ENCODE measurements around the gene TMEM270. TPM values are rescaled to one million over a fixed set of nuclear protein-coding genes. Genes with fewer than 3 reads are reported as not detected.

TMEM270 gene
- total RNA-seq, 1 experiment from 2014 or later, result 1.1 TPM

DNA sequence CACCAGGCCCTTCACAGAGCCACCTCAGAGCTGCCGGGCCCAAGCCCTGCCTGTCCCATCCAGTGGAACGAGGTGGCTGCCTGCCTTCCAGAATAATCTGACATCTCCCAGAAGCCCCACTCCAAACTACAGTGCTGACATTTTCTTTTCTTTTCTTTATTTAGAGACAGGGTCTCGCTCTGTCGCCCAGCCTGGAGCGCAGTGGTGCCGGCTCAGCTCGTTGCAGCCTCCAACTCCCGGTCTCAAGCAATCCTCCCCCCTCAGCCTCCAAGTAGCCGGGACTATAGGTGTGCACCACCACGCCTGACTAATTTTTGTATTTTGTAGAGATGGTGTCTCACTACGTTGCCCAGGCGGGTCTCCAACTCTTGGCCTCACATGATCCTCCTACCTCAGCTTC, 346 bp downstream of the TMEM270 start:
- Histone ChIP-seq H3K9ac (ENCODE audit: low read length) (no peak overlapping the region), H3K27me3 (ENCODE audit: insufficient read depth, low read length) (no peaks in the 10 kb centered on the region), H3K9me3 (ENCODE audit: control insufficient read depth in 1 of 2, insufficient read depth in 1 of 2, low read depth in 1 of 2, low read length in 2 of 2) (no peaks in the 10 kb centered on the region), H4K20me1 (ENCODE audit: insufficient read depth) (no peaks in the 10 kb centered on the region), H3K36me3 (ENCODE audit: control insufficient read depth in 1 of 2, insufficient read depth in 2 of 2, low read length in 2 of 2) (no peaks in the 10 kb centered on the region), H3K27ac (ENCODE audit: low read depth, low read length) (no peak overlapping the region), H3K9me2 (ENCODE audit: insufficient read depth) (no peaks in the 10 kb centered on the region), H2AFZ (ENCODE audit: low read depth, low read length, poor library complexity, severe bottlenecking) (no peak overlapping the region), H3K4me3 (replicated peaks in 1 of 2; ENCODE audit: low read depth in 1 of 2, low read length in 2 of 2) (no peak overlapping the region), H3K79me2 (ENCODE audit: insufficient read depth, low read length) (no peaks in the 10 kb centered on the region), H3K4me2 (ENCODE audit: low read length) (no peak overlapping the region), H3K4me1 (ENCODE audit: control insufficient read depth in 1 of 2, insufficient read depth in 2 of 2, low read length in 2 of 2) (peaks cover 0 to 20% of the 10 kb centered on the region in 2 experiments; a peak in 3 of 4 replicates)
- POLR2A ChIA-PET, result no interaction called here
- RAD21 ChIA-PET (ENCODE audit: low non-redundant PET in 1 of 2, low total read pairs in 2 of 2, uncharacterized antibody in 2 of 2, unreplicated experiment in 2 of 2), result no interaction called here
- TF ChIP-seq EGR1 (IDR thresholded peaks at IDR 0.05; ENCODE audit: low read depth) (no peak), JUND (IDR thresholded peaks at IDR 0.05) (no peak), SP1 (IDR thresholded peaks at IDR 0.05; ENCODE audit: low read depth) (no peak), FOSL1 (IDR thresholded peaks at IDR 0.05; ENCODE audit: low read depth) (no peak), EZH2phosphoT487 (IDR thresholded peaks at IDR 0.05; ENCODE audit: borderline replicate concordance) (no peak), ZFX (IDR thresholded peaks at IDR 0.05) (no peak), POLR2AphosphoS5 (IDR thresholded peaks at IDR 0.05; ENCODE audit: low read depth, low read length) (no peak), SRF (IDR thresholded peaks at IDR 0.05; ENCODE audit: low read depth) (no peak), RAD21 (IDR thresholded peaks at IDR 0.05; ENCODE audit: low read depth) (no peak), TCF7L2 (IDR thresholded peaks at IDR 0.05; ENCODE audit: borderline replicate concordance, extremely low read depth, insufficient read depth, insufficient read length) (no peak), ELF1 (IDR thresholded peaks at IDR 0.05; ENCODE audit: borderline replicate concordance, low read depth) (no peak), POLR2A (IDR thresholded peaks at IDR 0.05; ENCODE audit: borderline replicate concordance, extremely low read depth, insufficient read depth, insufficient read length) (no peak)
- TF ChIP-seq, protein P1, sequence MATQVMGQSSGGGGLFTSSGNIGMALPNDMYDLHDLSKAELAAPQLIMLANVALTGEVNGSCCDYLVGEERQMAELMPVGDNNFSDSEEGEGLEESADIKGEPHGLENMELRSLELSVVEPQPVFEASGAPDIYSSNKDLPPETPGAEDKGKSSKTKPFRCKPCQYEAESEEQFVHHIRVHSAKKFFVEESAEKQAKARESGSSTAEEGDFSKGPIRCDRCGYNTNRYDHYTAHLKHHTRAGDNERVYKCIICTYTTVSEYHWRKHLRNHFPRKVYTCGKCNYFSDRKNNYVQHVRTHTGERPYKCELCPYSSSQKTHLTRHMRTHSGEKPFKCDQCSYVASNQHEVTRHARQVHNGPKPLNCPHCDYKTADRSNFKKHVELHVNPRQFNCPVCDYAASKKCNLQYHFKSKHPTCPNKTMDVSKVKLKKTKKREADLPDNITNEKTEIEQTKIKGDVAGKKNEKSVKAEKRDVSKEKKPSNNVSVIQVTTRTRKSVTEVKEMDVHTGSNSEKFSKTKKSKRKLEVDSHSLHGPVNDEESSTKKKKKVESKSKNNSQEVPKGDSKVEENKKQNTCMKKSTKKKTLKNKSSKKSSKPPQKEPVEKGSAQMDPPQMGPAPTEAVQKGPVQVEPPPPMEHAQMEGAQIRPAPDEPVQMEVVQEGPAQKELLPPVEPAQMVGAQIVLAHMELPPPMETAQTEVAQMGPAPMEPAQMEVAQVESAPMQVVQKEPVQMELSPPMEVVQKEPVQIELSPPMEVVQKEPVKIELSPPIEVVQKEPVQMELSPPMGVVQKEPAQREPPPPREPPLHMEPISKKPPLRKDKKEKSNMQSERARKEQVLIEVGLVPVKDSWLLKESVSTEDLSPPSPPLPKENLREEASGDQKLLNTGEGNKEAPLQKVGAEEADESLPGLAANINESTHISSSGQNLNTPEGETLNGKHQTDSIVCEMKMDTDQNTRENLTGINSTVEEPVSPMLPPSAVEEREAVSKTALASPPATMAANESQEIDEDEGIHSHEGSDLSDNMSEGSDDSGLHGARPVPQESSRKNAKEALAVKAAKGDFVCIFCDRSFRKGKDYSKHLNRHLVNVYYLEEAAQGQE (IDR thresholded peaks at IDR 0.05; ENCODE audit: low read depth), result no peak
- TF ChIP-seq, protein P2, sequence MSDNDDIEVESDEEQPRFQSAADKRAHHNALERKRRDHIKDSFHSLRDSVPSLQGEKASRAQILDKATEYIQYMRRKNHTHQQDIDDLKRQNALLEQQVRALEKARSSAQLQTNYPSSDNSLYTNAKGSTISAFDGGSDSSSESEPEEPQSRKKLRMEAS (IDR thresholded peaks at IDR 0.05), result no peak
- TF ChIP-seq, protein P3, sequence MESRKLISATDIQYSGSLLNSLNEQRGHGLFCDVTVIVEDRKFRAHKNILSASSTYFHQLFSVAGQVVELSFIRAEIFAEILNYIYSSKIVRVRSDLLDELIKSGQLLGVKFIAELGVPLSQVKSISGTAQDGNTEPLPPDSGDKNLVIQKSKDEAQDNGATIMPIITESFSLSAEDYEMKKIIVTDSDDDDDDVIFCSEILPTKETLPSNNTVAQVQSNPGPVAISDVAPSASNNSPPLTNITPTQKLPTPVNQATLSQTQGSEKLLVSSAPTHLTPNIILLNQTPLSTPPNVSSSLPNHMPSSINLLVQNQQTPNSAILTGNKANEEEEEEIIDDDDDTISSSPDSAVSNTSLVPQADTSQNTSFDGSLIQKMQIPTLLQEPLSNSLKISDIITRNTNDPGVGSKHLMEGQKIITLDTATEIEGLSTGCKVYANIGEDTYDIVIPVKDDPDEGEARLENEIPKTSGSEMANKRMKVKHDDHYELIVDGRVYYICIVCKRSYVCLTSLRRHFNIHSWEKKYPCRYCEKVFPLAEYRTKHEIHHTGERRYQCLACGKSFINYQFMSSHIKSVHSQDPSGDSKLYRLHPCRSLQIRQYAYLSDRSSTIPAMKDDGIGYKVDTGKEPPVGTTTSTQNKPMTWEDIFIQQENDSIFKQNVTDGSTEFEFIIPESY (IDR thresholded peaks at IDR 0.05; ENCODE audit: extremely low read depth, insufficient replicate concordance, low read length), result no peak
- no peak for ATAC-seq
- DNase-seq (ENCODE audit: low read depth, low spot score), result no peak
- BruUV-seq (replicated peaks), result no TSS peak
- intact Hi-C loops (cut with micrococcal nuclease), result no loop called here
- CTCF ChIA-PET, result no interaction called here

Measured in HCT116 (cell line).